Mucosa of rectum (tissue), 2 donors: ENCODE results near the gene DNM3.
"Not testable (repeated sequence)": the region's sequence is repeated elsewhere in the genome, so short reads cannot be mapped to it uniquely, and the experiment has no call there.

Experiments used
- H3K27ac ChIP-seq, 2 donors: one replicate each; pipeline ENCODE4 v1.7.0; 2013; ENCODE audit warnings: inconsistent platforms in 2 of 2, low read depth in 2 of 2, low read length in 2 of 2
- H3K27me3 ChIP-seq, 2 donors: one replicate each; pipeline ENCODE4 v1.7.0; 2013; ENCODE audit warnings: low read length in 2 of 2; ENCODE audit not compliant: control insufficient read depth in 2 of 2, insufficient read depth in 2 of 2
- H3K36me3 ChIP-seq, 2 donors: one replicate each; pipeline ENCODE4 v1.7.0; 2013; ENCODE audit warnings: low read length in 2 of 2; ENCODE audit not compliant: control insufficient read depth in 2 of 2, insufficient read depth in 2 of 2
- H3K4me1 ChIP-seq, 2 donors: one replicate each; pipeline ENCODE4 v1.7.0; 2013; ENCODE audit warnings: low read length in 2 of 2, mild to moderate bottlenecking in 1 of 2; ENCODE audit not compliant: control insufficient read depth in 2 of 2, insufficient read depth in 2 of 2
- H3K4me3 ChIP-seq, 2 donors: one replicate each; pipeline ENCODE4 v1.7.0; 2013; ENCODE audit warnings: low read length in 2 of 2
- H3K9ac ChIP-seq, 2 donors: one replicate each; pipeline ENCODE4 v1.7.0; 2013; ENCODE audit warnings: low read length in 2 of 2, low read depth in 1 of 2, mild to moderate bottlenecking in 1 of 2
- H3K9me3 ChIP-seq, 2 donors: one replicate each; pipeline ENCODE4 v1.7.0; 2013; ENCODE audit warnings: low read length in 2 of 2; ENCODE audit not compliant: control insufficient read depth in 2 of 2
- donor health status: healthy.
- donor health status: Normal muscosa, but diverticular disease.

Gene DNM3

GRCh38 chr1:172071746-172072145 lies 230.4 kb downstream of the DNM3 start:
- Histone ChIP-seq H3K9ac (no peak overlapping the region), H3K27ac (no peak overlapping the region)

GRCh38 chr1:172079859-172080258 lies 238.6 kb downstream of the DNM3 start:
- not testable (repeated sequence) for H3K4me1 ChIP-seq, H3K27ac ChIP-seq

More at GRCh38 chr1:172071746-172072145, 230.4 kb downstream of the DNM3 start:
- Histone ChIP-seq H3K27me3 (no peaks in the 10 kb centered on the region), H3K4me1 (no peaks in the 10 kb centered on the region), H3K36me3 (no peaks in the 10 kb centered on the region), H3K9me3 (no peaks in the 10 kb centered on the region), H3K4me3 (no peak overlapping the region)

GRCh38 chr1:172083191-172083590 lies 241.9 kb downstream of the DNM3 start:
- H3K27ac ChIP-seq: no peak overlapping the region
- no peaks in the 10 kb centered on the region for H3K4me1 ChIP-seq
- H3K9me3 ChIP-seq: no peaks in the 10 kb centered on the region
- H3K27me3 ChIP-seq: no peaks in the 10 kb centered on the region
- no peak overlapping the region for H3K9ac ChIP-seq
- H3K36me3 ChIP-seq: no peaks in the 10 kb centered on the region
- no peak overlapping the region for H3K4me3 ChIP-seq

More at GRCh38 chr1:172079859-172080258, 238.6 kb downstream of the DNM3 start:
- not testable (repeated sequence) for H3K9me3 ChIP-seq, H3K27me3 ChIP-seq, H3K4me3 ChIP-seq, H3K36me3 ChIP-seq, H3K9ac ChIP-seq

- no peak overlapping the region for H3K4me3 ChIP-seq
- no peaks in the 10 kb centered on the region for H3K27me3 ChIP-seq
- no peaks in the 10 kb centered on the region for H3K9me3 ChIP-seq
- H3K9ac ChIP-seq: no peak overlapping the region
- no peak overlapping the region for H3K27ac ChIP-seq
- no peaks in the 10 kb centered on the region for H3K4me1 ChIP-seq
- no peaks in the 10 kb centered on the region for H3K36me3 ChIP-seq
These were observed 243.6 kb downstream of the DNM3 start for GRCh38 chr1:172084876-172085275.

- Histone ChIP-seq H3K4me3 (no peak overlapping the region), H3K9me3 (no peaks in the 10 kb centered on the region), H3K9ac (no peak overlapping the region)
These were observed 244.0 kb downstream of the DNM3 start for GRCh38 chr1:172085317-172085716.

GRCh38 chr1:172086137-172086536 lies 244.8 kb downstream of the DNM3 start:
- H3K9me3 ChIP-seq: no peaks in the 10 kb centered on the region
- H3K36me3 ChIP-seq: no peaks in the 10 kb centered on the region
- H3K4me1 ChIP-seq: no peaks in the 10 kb centered on the region
- no peak overlapping the region for H3K27ac ChIP-seq
- H3K9ac ChIP-seq: no peak overlapping the region
- no peak overlapping the region for H3K4me3 ChIP-seq
- H3K27me3 ChIP-seq: no peaks in the 10 kb centered on the region

More at GRCh38 chr1:172085317-172085716, 244.0 kb downstream of the DNM3 start:
- H3K27me3 ChIP-seq: no peaks in the 10 kb centered on the region
- H3K4me1 ChIP-seq: no peaks in the 10 kb centered on the region
- H3K27ac ChIP-seq: no peak overlapping the region
- H3K36me3 ChIP-seq: no peaks in the 10 kb centered on the region

- no peaks in the 10 kb centered on the region for H3K27me3 ChIP-seq
- H3K9ac ChIP-seq: no peak overlapping the region
- no peaks in the 10 kb centered on the region for H3K9me3 ChIP-seq
- no peak overlapping the region for H3K4me3 ChIP-seq
- H3K4me1 ChIP-seq: no peaks in the 10 kb centered on the region
- H3K27ac ChIP-seq: no peak overlapping the region
- H3K36me3 ChIP-seq: no peaks in the 10 kb centered on the region
These were observed 247.0 kb downstream of the DNM3 start for GRCh38 chr1:172088256-172088655.

GRCh38 chr1:172089768-172090510 lies 248.6 kb downstream of the DNM3 start:
- no peaks in the 10 kb centered on the region for H3K36me3 ChIP-seq
- no peaks in the 10 kb centered on the region for H3K9me3 ChIP-seq
- no peaks in the 10 kb centered on the region for H3K4me1 ChIP-seq
- H3K27me3 ChIP-seq: no peaks in the 10 kb centered on the region
- H3K4me3 ChIP-seq: peak overlapping the region; percentile 46 to 59
- no peak overlapping the region for H3K27ac ChIP-seq
- peak overlapping the region; percentile 18 to 22 for H3K9ac ChIP-seq

GRCh38 chr1:172090511-172090817 lies 249.2 kb downstream of the DNM3 start:
- no peak overlapping the region for H3K27ac ChIP-seq
- no peaks in the 10 kb centered on the region for H3K9me3 ChIP-seq
- no peaks in the 10 kb centered on the region for H3K27me3 ChIP-seq
- no peak overlapping the region for H3K4me3 ChIP-seq
- no peaks in the 10 kb centered on the region for H3K4me1 ChIP-seq
- H3K9ac ChIP-seq: no peak overlapping the region
- H3K36me3 ChIP-seq: no peaks in the 10 kb centered on the region

- Histone ChIP-seq H3K9ac (no peak overlapping the region), H3K4me3 (no peak overlapping the region), H3K27me3 (no peaks in the 10 kb centered on the region), H3K4me1 (no peaks in the 10 kb centered on the region), H3K9me3 (no peaks in the 10 kb centered on the region), H3K36me3 (no peaks in the 10 kb centered on the region), H3K27ac (no peak overlapping the region)
These were observed 254.5 kb downstream of the DNM3 start for GRCh38 chr1:172095846-172096245.
